Gastrocnemius medialis (tissue), 4 donors: ENCODE data around the gene MIPEP. TPM values are rescaled to one million over a fixed set of nuclear protein-coding genes. Genes with fewer than 3 reads are reported as not detected.

Experiments
- ATAC-seq, 2 donors: fragments of 150-250 bp; one replicate each; pipeline ENCODE4 v1.9.1; 2016
- DNase-seq, 2 donors: peaks; one replicate each; pipeline ENCODE4 v3.0.0-alpha.2; 2019
- H3K27ac ChIP-seq, 4 donors: fragments of 200-600 bp; sonication (generic); 1 replicate in 1 of 4; 2 replicates in 3 of 4; pipeline ENCODE4 v1.5.1; 2016 to 2018; ENCODE audit warnings: mild to moderate bottlenecking in 2 of 4, moderate library complexity in 1 of 4
- H3K27me3 ChIP-seq, 3 donors: fragments of 200-600 bp; sonication (generic) in 2 of 3; 1 replicate in 1 of 3; 2 replicates in 2 of 3; pipeline versions ENCODE4 v1.5.1 to v1.6.0; 2016 to 2019; ENCODE audit warnings: mild to moderate bottlenecking in 1 of 3, moderate library complexity in 1 of 3
- H3K36me3 ChIP-seq, 2 donors: fragments of 200-600 bp; sonication (generic) in 1 of 2; one replicate each; pipeline ENCODE4 v1.5.1; 2017 to 2018
- H3K4me1 ChIP-seq, 2 donors: fragments of 200-600 bp; sonication (generic) in 1 of 2; one replicate each; pipeline ENCODE4 v1.5.1; 2016 to 2017; ENCODE audit warnings: mild to moderate bottlenecking in 2 of 2
- H3K4me3 ChIP-seq, 4 donors: fragments of 200-600 bp; sonication (generic) in 3 of 4; 1 replicate in 1 of 4; 2 replicates in 3 of 4; pipeline ENCODE4 v1.5.1; 2016 to 2019; ENCODE audit warnings: mild to moderate bottlenecking in 2 of 4
- H3K9me3 ChIP-seq, 3 donors: fragments of 200-600 bp; sonication (generic) in 2 of 3; 1 replicate in 1 of 3; 2 replicates in 2 of 3; pipeline ENCODE4 v1.5.1; 2016 to 2019
- CTCF ChIP-seq, 5 experiments: fragments of 450-650 bp in 3 of 5; fragments of 200-600 bp in 2 of 5; sonication (generic) in 2 of 5; IDR thresholded peaks in 4 of 5; conservative IDR thresholded peaks in 1 of 5; 1 replicate in 4 of 5; 2 replicates in 1 of 5; pipeline ENCODE4 v1.5.1; 2016 to 2019; ENCODE audit warnings: antibody characterized with exemption in 5 of 5, mild to moderate bottlenecking in 3 of 5, moderate library complexity in 3 of 5
- POLR2A ChIP-seq, 2 donors: fragments of 450-650 bp; IDR thresholded peaks; one replicate each; pipeline ENCODE4 v1.6.1; 2017; ENCODE audit warnings: antibody characterized with exemption in 2 of 2, mild to moderate bottlenecking in 2 of 2, moderate library complexity in 2 of 2
- in situ Hi-C, 4 donors: fragments of 200-750 bp; cut with MboI; loops; one replicate each; pipeline versions ENCODE4 v1.15.0 to v1.8.0; 2017; ENCODE audit warnings: low sequenced_read_pairs in 4 of 4
- intact Hi-C: fragments of 100-400 bp; cut with DNase I; formaldehyde crosslinking; loops from one replicate; pipeline ENCODE4 v1.15.1; 2023; ENCODE audit warnings: low total_unique reads
- total RNA-seq, 4 donors: library from RNA; depleted of rRNA; stranded (reverse); fragments of >200 nt; gene quantifications; one replicate each; pipeline versions ENCODE4 v1.1.0 to v1.2.3, GENCODE V29; 2016

MIPEP gene
- total RNA-seq, 4 donors from 2014 or later: 9.2 to 23.1 (median 14.0) TPM

DNA sequence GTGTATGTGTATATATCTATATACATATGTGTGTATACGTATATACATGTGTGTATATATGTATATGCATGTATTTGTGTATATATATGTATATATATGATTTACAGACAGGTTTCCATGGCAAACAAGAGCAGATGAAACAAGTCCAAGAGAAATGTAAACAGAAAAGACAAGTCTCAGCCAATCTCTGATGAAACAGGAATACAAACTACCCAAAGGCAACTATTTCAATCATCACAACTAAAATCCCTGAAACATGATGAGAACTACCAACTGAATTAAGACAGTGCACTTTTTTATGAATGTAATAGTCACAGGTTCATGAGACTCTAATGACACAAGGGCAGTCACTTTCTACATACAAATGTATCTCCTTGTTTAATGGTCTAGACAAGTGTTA is 178.8 kb downstream of the MIPEP start:
- Histone ChIP-seq H3K4me3 (no peak overlapping the region), H3K36me3 (no peaks in the 10 kb centered on the region), H3K9me3 (no peaks in the 10 kb centered on the region), H3K27ac (no peak overlapping the region), H3K27me3 (no peaks in the 10 kb centered on the region), H3K4me1 (peaks cover 3 to 4% of the 10 kb centered on the region in 2 donors)
- TF ChIP-seq POLR2A (IDR thresholded peaks at IDR 0.05) (no peak), CTCF (IDR thresholded peaks at IDR 0.05 in 4 of 5, conservative IDR thresholded peaks at IDR 0.05 in 1 of 5) (no peak)
- ATAC-seq (no peak), DNase-seq (no peak)
- in situ Hi-C loops (no loop called here), intact Hi-C loops (no loop called here)

GRCh38 chr13:23709536-23709935 is 179.7 kb downstream of the MIPEP start:
- intact Hi-C loops (loop anchor here (10.0 kb wide), 1 partner anchor 135 kb away; the partner anchor contains the start of gene TNFRSF19), in situ Hi-C loops (no loop called here)
- no peak for TF ChIP-seq POLR2A (IDR thresholded peaks at IDR 0.05)
- no peak for TF ChIP-seq CTCF (IDR thresholded peaks at IDR 0.05 in 4 of 5, conservative IDR thresholded peaks at IDR 0.05 in 1 of 5)
- DNase-seq (no peak), ATAC-seq (no peak)
- H3K9me3 ChIP-seq: no peaks in the 10 kb centered on the region
- peaks cover 3 to 4% of the 10 kb centered on the region in 2 donors for H3K4me1 ChIP-seq
- no peak overlapping the region for H3K27ac ChIP-seq
- H3K36me3 ChIP-seq: no peaks in the 10 kb centered on the region
- H3K4me3 ChIP-seq: no peak overlapping the region
- no peaks in the 10 kb centered on the region for H3K27me3 ChIP-seq

- peaks cover 4 to 7% of the 10 kb centered on the region in 2 donors for H3K4me1 ChIP-seq
- H3K27ac ChIP-seq: no peak overlapping the region
- H3K27me3 ChIP-seq: no peaks in the 10 kb centered on the region
- DNase-seq (no peak), ATAC-seq (no peak)
- intact Hi-C loops (loop anchor here (10.0 kb wide), 1 partner anchor 133 kb away; the partner anchor contains the start of gene TNFRSF19), in situ Hi-C loops (no loop called here)
- no peaks in the 10 kb centered on the region for H3K36me3 ChIP-seq
- no peak overlapping the region for H3K4me3 ChIP-seq
- TF ChIP-seq POLR2A (IDR thresholded peaks at IDR 0.05) (no peak), CTCF (IDR thresholded peaks at IDR 0.05 in 4 of 5, conservative IDR thresholded peaks at IDR 0.05 in 1 of 5) (no peak)
- H3K9me3 ChIP-seq: no peaks in the 10 kb centered on the region
Measured at GRCh38 chr13:23707674-23708073, 181.5 kb downstream of the MIPEP start.

GRCh38 chr13:23705583-23705982 is 183.6 kb downstream of the MIPEP start:
- intact Hi-C loops: loop anchor here (10.0 kb wide), 1 partner anchor 131 kb away; the partner anchor contains the start of gene TNFRSF19

More at GRCh38 chr13:23705583-23705982, 183.6 kb downstream of the MIPEP start:
- TF ChIP-seq POLR2A (IDR thresholded peaks at IDR 0.05): no peak
- TF ChIP-seq CTCF (IDR thresholded peaks at IDR 0.05 in 4 of 5, conservative IDR thresholded peaks at IDR 0.05 in 1 of 5): no peak
- Histone ChIP-seq H3K9me3 (no peaks in the 10 kb centered on the region), H3K27me3 (no peaks in the 10 kb centered on the region), H3K4me3 (no peak overlapping the region), H3K36me3 (no peaks in the 10 kb centered on the region), H3K4me1 (peaks cover 4 to 8% of the 10 kb centered on the region in 2 donors), H3K27ac (no peak overlapping the region)
- no peak for ATAC-seq
- DNase-seq: no peak
- in situ Hi-C loops: no loop called here
